ENCODE measurements around the gene ZSCAN2.
"Not testable (repeated sequence)": the region's sequence is repeated elsewhere in the genome, so short reads cannot be mapped to it uniquely, and the experiment has no call there.

The ZSCAN2 gene

DNA sequence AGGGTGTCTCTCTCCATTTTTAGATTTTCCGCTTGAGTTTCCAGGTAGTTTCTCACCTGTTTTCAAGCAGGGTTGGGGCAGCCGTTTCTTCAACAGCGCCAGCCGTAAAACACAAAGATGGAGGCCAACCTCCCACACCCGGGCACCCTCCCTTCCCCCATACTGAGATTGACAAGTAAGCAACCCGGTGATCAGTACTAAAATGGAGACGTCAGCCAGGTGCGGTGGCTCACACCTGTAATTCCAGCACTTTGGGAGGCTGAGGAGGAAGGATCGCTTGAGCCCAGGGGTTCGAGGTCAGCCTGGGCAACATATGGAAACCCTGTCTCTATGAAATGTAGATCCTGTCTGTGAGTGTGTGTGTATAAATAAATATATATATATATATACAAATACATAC, 903 bp upstream of the ZSCAN2 start:
- no peak for DNase-seq

DNA sequence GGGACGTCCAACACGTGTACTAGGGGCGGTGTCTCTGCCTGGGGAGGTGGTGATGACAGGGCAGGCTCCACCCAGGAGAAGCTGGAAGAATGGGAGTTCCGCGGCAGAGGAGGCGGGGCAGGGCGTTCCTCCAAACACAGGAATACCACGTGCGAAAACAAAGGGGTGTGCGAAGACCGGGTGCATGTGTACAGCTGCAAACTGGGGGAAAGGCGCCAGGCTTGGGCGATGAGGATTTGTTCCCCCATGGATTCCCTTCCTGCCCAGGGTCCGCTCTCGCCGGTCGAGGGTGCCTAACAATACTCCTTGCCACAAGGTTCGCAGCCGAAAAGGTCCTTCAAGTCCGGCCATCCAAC, 500 bp upstream of the ZSCAN2 start:
- no peak for DNase-seq

DNA sequence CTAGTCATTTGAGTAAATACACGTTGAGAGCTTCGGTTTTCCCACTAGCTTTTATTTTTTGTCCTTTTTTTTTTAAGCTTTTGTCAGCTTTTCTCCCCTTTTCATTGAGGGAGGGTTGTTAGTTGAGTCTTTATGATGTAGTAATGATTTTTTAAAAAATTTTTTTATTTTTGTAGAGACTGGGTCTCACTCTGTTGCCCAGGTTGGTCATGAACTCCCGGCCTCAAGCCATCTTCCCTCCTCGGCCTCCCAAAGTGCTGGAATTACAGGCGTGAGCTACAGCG, 688 bp downstream of the ZSCAN2 start:
- no peak for DNase-seq

DNA sequence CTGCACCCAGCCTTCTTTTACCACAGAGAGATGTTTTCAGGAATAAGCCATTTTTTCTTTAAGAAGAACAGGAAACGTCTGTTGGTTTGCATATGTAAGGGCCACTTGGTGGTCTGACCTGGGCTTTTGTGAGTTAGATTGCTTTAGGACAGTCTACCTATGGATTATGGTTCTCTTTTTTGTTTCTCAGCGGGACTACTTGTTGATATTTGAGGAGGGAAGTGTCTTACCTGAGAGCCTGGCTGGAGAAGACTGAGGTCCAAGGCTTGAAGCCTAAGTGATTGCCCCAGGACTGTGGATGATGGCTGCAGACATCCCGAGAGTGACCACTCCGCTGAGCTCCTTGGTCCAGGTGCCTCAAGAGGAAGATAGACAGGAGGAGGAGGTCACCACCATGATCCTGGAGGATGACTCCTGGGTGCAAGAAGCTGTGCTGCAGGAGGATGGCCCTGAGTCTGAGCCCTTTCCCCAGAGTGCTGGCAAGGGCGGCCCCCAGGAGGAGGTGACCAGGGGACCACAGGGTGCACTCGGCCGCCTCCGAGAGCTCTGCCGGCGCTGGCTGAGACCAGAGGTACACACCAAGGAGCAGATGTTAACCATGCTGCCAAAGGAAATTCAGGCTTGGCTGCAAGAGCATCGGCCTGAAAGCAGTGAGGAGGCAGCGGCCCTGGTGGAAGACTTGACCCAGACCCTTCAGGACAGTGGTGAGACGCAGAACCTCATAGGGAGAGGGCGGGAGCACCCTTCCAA, 3.0 kb downstream of the ZSCAN2 start:
- no peak for DNase-seq

DNA sequence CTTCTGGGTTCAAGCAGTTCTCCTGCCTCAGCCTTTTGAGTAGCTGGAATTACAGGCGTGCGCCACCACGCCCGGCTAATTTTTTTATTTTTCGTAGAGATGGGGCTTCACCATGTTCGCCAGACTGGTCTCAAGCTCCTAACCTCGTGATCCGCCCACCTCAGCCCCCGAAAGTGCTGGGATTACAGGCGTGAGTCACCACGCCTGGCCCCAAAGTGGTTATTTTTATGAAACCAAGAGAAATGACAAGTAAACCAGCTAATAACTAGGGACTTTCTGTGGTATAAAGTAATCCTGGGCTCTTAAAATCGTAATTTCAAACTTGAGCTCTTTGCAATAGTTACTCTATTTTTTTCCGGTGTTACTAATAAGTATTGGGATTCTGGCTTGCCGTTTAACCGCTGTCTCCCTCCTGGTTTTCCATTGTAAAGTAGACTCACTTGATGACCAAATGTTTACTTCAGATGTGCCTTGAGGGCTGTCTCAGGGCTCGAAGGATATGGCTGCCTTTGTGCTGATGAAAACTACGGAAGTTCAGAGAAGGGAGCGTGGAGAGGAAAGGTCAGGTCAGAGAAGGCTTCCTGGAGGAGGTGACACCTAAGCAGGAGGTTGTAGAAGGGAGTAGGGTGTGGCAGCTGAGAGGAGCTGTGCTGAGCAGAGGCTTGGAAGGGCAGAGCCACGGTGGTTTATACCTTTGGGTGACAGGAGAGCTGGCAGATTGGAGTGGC, 4.2 kb downstream of the ZSCAN2 start:
- no peak for DNase-seq

DNA sequence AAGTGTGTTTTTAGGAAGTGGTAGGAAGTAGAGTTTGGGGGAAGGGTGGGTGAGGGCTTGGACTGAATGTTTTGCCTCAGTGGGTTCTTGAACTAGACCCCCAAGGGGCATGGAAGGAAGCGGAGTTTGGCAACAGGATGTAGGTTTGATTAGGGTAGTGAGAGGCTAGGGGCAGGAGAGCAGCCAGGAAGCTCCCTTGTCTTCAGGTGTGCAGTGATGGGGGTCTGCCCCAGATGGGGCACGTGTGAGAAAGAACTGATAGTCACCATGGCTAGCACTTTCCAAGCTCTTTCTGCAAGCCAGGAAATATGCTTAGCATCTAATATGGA, 4.7 kb downstream of the ZSCAN2 start:
- DNase-seq, result no peak

DNA sequence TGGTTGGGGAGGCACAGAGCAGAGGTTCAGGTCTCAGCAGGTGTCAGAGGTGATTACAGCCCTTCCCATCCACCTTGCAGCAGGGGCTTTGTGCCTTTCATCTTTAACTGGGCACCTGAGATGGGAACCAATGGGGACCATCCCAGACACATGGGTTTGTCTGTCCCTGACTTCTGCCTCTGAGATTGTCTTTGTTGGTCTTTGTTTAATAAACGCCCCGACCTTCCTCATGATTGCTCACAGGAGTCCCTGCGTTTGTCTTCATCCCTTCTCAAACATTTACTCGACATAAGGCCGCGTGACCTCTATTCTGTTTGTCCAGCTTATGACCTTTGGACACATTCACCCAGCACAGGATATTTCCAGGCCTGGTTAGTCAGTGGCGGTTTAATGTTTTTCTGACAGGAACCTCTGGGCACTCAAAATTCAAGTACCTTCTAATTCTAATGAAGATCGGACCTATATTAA, 5.9 kb downstream of the ZSCAN2 start:
- no peak for DNase-seq

DNA sequence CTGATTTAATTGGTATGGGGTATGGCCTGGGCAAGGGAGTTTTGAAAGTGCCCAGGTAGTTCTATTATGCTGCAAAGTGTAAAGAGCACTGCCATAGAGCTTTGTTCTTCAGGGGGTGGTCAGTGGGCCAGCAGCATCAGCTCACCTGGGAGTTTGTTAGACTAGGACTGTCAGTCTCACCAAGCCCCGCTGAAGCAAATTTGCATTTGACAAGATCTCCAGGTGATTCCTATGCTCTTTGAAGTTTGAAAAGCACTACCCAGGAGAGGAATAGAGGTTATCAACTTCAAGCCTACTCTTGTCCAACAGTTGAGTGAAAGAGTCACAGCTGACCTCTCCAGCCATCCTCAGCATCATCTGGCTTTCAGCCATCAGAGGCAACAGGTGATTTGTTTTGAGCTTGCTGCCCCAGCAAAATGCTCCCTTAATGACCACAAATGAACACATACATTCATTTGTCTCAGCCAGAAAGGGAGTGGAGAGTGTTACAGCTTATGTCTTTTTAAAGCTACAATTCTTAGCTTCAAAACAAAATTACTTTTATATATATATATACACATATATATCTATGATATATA, 8.0 kb downstream of the ZSCAN2 start:
- DNase-seq, result no peak

DNA sequence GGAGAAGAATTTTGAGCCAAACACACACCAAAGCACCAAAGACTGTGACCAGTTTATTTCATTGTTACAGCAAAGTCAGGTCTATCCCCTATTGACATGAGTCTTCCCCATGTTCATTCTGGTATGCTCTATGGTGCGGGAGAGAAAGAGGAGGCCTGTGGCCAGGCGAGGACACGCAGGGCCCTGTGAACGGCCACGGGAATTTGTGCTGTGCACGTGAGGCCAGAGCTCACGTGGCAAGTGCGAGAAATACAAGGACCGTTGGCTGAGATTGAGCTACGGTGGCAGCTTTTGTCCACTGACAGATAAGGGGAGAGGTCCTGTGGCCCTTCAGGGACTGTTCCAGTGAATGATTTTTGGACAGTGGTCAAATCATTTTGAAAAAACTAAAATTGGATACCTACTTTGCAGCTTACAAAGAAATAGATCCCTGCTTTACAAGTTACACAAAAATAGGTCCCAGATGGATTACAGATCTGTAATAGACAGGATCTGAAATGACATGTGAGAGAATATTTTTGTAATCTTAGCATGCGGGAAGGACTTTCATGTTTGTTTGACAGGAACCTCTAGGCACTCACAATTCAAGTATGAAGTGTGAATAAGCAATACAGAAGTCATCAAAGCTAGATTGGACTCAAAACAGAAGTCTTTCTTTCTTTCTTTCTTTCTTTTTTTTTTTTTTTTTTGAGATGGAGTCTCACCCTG, 9.2 kb downstream of the ZSCAN2 start:
- no peak for DNase-seq

DNA sequence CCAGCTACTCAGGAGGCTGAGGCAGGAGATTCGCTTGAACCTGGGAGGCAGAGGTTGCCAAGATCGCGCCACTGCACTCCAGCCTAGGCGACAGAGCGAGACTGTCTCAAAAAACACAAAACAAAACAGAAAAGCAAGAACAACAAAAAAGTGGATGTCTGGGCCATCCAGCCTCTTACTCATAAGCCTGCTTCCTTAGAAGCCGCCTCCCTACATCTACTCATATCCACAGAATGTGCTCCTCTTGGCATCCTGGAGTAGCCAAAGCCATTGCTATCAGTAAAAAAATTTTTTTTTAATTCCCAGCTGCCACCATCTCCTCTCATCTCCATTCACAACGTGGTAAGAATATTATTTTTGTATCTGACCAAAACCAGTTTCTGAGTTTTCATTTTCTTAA, 10.8 kb downstream of the ZSCAN2 start:
- no peak for DNase-seq

DNA sequence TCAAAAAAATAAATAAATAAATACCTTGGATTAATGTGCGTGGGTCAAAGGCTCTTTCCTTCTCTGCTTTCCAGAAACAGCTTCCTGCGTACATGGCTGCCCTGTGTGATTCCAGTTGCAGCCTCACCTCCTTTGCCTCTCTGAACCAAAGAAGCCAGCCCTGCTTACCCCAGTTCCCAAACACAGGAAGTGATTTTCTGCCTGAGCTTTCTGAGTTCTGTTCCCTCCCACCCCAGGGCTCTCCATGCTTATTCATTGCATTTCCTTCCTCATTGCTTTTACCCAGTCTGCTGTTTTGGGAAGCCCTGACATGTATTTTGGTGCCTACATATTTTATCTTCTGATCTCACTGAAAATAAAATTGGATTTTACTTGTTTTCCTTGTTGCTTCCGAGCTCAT, 15.4 kb downstream of the ZSCAN2 start:
- DNase-seq, result no peak

DNA sequence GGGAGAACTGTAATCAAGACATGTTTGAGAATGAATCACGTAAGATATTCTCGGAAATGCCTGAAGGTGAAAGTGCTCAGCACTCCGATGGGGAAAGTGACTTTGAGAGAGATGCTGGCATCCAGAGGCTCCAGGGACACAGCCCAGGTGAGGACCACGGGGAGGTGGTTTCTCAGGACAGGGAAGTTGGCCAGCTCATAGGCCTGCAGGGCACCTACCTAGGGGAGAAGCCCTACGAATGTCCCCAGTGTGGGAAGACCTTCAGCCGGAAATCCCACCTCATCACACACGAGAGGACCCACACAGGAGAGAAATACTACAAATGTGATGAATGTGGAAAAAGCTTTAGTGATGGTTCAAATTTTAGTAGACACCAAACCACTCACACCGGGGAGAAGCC, 19.8 kb downstream of the ZSCAN2 start:
- DNase-seq, result no peak

DNA sequence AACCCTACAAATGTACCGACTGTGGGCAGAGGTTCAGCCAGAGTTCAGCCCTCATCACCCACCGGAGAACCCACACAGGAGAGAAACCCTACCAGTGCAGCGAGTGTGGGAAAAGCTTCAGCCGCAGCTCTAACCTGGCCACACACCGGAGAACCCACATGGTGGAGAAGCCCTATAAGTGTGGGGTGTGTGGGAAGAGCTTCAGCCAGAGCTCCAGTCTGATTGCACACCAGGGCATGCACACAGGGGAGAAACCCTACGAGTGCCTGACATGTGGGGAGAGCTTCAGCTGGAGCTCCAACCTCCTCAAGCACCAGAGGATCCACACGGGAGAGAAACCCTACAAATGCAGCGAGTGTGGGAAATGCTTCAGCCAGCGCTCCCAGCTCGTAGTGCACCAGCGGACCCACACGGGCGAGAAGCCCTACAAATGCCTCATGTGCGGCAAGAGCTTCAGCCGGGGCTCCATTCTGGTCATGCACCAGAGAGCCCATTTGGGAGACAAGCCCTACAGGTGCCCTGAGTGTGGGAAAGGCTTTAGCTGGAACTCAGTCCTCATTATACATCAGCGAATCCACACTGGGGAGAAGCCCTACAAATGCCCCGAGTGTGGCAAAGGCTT, 20.7 kb downstream of the ZSCAN2 start:
- DNase-seq, result no peak

DNA sequence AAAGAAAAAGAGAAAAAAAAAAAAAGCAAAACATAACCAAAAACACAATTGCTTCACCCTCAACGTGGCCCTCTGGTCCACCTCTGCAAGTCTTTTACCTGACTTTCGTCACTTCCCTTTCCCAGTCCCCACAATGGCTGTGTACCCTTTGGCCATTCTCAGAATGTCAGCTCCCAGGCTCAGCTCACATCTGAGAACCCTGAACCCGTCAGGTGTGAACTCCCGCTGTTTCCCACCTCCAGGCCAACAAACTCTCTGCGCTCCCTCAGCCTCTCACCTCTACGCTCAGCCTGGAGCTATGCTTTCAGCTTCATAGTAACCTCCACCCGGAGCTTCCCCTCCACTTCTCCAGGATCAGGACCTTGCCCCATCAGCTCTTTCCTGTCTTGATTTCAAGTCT, 23.6 kb downstream of the ZSCAN2 start:
- DNase-seq, result no peak

DNA sequence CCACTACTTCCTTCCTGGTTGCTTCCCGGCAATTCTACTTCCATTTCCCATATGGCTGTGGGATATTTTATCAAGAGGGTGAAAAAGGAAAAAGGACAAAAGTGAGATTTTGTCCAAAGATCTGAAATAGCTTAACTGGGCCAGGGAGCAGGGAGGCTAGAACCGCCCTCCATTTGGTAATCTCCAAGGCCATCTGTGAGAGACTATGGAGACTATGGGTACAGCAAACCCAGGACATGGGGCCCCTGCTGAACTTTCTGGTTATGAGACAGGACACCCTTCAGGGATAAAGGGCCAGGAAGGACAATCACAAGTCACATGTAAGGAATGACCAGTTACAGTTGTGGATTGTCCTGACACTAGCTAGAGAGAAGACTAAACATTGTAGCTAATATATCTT, 24.3 kb downstream of the ZSCAN2 start:
- DNase-seq, result no peak

DNA sequence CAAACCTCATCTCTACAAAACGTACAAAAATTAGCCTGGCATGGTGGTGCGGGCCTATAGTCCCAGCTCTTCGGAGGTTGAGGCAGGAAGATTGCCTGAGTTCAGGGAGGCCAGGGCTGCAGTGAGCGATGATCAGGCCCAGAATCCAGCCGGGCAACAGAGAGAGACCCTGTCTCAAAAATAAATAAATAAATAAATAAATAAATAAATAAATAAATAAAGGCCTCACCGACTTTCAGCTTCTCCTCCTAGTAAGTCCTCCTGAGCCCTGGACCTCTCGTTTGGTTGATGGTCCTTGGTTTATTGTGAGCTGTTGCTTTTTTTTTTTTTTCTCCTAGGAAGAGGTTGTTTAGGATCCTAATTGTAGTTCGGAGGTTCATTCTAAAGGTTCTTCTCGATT, 28.2 kb downstream of the ZSCAN2 start:
- no peak for DNase-seq

DNA sequence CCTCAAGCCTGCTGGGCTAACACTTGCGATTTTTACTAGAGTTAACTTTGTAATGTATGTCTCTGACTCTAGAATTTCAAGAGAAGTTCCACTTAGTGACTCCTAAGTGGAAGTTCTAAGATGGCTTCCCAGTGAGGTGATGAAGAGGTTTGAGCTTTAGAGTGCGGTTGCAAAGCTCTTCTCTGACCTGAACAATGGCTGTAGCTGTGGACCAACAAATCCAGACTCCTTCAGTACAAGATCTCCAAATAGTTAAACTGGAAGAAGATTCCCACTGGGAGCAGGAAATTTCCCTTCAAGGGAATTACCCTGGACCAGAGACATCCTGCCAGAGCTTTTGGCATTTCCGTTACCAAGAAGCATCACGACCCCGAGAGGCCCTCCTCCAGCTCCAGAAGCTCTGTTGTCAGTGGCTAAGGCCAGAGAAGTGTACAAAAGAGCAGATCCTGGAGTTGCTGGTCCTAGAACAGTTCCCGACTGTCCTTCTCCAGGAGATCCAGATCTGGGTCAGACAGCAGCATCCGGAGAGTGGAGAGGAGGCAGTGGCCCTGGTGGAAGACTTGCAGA, 31.0 kb downstream of the ZSCAN2 start:
- no peak for DNase-seq

DNA sequence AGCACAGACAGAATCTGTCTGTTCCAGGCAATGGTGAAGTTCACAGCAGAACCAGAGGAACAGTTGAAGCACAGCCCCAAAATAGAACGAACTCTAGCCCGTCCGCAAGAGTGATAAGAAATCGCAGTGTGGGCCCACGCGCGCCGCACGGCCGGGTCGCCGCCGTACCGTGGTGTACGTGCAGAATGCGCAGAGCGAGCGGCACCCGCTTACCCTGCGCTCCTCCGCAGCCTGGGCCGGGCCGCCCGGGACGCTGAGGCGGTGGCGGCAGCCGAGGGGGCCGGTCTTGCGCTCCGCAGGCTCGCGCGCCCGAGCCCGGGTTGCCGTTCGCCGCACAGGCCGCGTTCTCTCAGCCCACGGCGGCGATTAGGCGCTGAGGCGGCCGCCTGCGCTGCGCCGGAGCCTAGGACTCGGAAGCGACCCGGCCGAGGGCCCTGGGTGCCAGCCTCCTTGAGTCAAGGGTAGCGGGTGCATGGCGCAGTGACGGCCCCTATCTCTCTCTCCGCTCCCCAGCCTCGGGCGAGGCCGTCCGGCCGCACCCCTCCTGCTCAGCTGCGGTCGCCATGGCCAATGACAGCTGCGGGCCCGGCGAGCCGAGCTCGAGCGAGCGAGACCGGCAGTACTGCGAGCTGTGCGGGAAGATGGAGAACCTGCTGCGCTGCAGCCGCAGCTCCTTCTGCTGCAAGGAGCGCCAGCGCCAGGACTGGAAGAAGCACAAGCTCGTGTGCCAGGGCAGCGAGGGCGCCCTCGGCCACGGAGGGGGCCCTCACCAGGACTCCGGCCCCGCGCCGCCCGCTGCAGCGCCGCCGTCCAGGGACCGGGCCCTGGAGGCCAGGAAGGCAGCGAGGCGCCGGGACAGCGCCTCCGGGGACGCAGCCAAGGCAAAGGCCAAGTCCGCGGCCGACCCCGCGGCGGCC, 32.8 kb downstream of the ZSCAN2 start:
- DNase-seq, result peak in 1 of 2 experiments; percentile 28

DNA sequence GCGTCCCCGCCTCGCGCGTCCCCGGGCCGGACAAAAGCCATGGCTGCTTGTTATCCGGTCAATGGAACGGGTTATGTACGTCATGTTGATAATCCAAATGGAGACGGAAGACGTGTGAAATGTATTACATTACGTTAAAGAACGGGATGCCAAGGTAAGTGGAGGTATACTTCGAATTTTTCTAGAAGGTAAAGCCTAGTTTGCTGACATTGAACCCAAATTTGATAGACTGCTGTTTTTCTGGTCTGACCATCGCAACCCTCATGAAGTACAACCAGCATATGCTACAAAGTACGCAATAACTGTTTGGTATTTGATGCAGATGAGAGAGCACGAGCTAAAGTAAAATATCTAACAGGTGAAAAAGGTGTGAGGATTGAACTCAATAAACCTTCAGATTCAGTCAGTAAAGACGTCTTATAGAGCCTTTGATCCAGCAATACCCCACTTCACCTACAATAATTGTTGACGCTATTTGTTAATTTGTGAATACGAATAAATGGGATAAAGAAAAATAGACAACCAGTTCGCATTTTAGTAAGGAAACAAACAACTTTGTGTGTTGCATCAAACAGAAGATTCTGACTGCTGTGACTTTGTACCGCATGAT, 33.5 kb downstream of the ZSCAN2 start:
- DNase-seq, result no peak

DNA sequence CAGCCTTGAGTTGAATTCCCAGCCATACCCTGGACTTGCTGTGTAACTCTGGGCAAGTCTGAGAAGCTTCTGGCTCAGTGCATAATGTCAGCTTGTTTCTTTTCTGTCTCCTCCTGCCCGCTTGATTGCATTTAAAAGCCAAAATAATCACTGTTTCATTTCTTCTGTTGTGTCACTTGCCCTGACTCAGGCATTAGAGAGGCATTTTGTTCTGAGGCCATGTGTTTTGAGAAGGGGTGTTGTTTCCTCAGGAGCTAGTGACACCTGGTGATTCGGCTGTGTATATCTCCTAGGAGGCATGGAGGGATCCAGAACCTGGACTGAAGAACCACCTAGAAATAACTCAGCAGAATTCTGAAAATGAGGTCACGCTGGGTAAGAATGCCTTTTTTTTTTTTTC, 37.3 kb downstream of the ZSCAN2 start:
- no peak for DNase-seq

DNA sequence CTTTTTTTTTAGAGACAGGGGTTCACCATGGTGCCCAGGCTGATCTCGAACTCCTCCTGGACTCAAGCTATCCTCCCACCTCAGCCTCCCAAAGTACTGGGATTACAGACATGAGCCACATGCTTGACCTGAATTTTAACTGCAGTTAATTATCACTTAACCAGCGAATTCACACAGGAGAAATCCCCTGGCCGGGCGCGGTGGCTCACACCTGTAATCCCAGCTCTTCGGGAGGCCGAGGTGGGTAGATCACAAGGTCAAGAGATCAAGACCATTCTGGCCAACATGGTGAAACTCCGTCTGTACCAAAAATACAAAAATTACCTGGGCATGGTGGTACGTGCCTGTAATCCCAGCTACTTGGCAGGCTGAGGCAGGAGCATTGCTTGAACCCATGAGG, 41.1 kb downstream of the ZSCAN2 start:
- not testable (repeated sequence) for DNase-seq

DNA sequence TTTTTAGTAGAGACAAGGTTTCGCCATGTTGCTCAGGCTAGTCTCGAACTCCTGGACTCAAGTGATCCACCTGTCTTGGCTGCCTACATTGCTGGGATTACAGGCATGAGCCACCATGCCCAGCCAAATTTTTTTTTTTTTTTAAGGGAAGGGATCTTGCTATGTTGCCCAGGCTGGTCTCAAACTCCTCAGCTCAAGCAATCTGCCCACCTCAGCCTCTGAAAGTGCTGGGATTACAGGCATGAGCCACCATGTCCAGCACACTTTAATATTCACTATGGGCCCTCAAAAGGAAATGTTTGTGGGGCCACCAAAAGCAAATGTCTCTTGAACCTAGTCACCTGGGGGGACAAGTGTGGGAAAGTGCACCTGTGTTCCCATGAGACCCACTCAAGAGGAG, 41.8 kb downstream of the ZSCAN2 start:
- DNase-seq, result not testable (repeated sequence)
